Measurements from ENCODE around the gene NCR3LG1. TPM values are rescaled to one million over a fixed set of nuclear protein-coding genes. Genes with fewer than 3 reads are reported as not detected.

Gene NCR3LG1
- total RNA-seq, 1 donor = 11.7 TPM

DNA sequence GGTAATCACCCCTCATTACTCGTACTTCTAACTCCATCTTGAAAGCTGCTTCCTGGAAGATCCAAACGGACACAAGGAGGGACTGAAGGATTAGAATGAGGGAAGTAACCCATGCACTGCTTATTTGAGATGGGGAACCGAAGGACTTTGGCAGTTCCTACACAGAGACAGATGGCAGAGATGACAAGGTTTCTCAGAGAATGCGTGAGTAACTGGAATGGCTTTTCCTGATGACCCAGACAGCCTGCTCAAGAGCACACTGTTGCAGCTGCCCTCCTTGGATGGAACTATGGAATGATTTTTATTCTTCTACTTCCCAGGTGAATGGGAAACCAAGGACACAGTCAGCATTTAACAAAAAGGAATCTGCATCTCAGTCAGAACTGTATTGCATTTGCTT, 29.6 kb downstream of the NCR3LG1 start:
- no peak for DNase-seq (ENCODE audit: low read depth)
- TF ChIP-seq CTCF (IDR thresholded peaks at IDR 0.05; ENCODE audit: insufficient read depth, low read length) = no peak
- H3K4me3 ChIP-seq (ENCODE audit: low read depth, low read length) = no peak overlapping the region

GRCh38 chr11:17382046-17382728, 30.6 kb downstream of the NCR3LG1 start:
- TF ChIP-seq CTCF (IDR thresholded peaks at IDR 0.05; ENCODE audit: insufficient read depth, low read length) = no peak
- no peak overlapping the region for H3K4me3 ChIP-seq (ENCODE audit: low read depth, low read length)
- no peak for DNase-seq (ENCODE audit: low read depth)

GRCh38 chr11:17383461-17383860, 31.9 kb downstream of the NCR3LG1 start:
- H3K4me3 ChIP-seq (ENCODE audit: low read depth, low read length) = no peak overlapping the region
- DNase-seq (ENCODE audit: low read depth) = peak; percentile 13
- no peak for TF ChIP-seq CTCF (IDR thresholded peaks at IDR 0.05; ENCODE audit: insufficient read depth, low read length)

- peak; percentile 92 for TF ChIP-seq CTCF (IDR thresholded peaks at IDR 0.05; ENCODE audit: insufficient read depth, low read length)
- peak; percentile 87 for DNase-seq (ENCODE audit: low read depth)
- H3K4me3 ChIP-seq (ENCODE audit: low read depth, low read length) = no peak overlapping the region
Observed at GRCh38 chr11:17384002-17384511, 32.5 kb downstream of the NCR3LG1 start.

GRCh38 chr11:17385492-17385891, 33.9 kb downstream of the NCR3LG1 start:
- TF ChIP-seq CTCF (IDR thresholded peaks at IDR 0.05; ENCODE audit: insufficient read depth, low read length) = no peak
- no peak for DNase-seq (ENCODE audit: low read depth)
- H3K4me3 ChIP-seq (ENCODE audit: low read depth, low read length) = no peak overlapping the region

- H3K4me3 ChIP-seq (ENCODE audit: low read depth, low read length) = no peak overlapping the region
- no peak for TF ChIP-seq CTCF (IDR thresholded peaks at IDR 0.05; ENCODE audit: insufficient read depth, low read length)
- no peak for DNase-seq (ENCODE audit: low read depth)
Observed at GRCh38 chr11:17385926-17386325, 34.3 kb downstream of the NCR3LG1 start.
